IMR-90 (cell line): ENCODE data around the gene ZNF341. TPM values are rescaled to one million over a fixed set of nuclear protein-coding genes. Genes with fewer than 3 reads are reported as not detected.

Experiments used
- ATAC-seq: fragments of 200-7000 bp; cut with Tn5 transposase; 2 replicates; pipeline ENCODE4 v1.9.1; 2020; ENCODE audit warnings: low read depth, mild to moderate bottlenecking, moderate library complexity
- BruUV-seq: library from RNA; stranded (reverse); fragments of 400-500 nt; replicated peaks from 2 replicates; lab custom pipeline; 2021; lab: Mats Ljungman, UMichigan
- CTCF ChIA-PET: fragments of 300-600 bp; formaldehyde crosslinking; extraction: SDS; loops from one replicate; lab custom pipeline; 2021; ENCODE audit warnings: antibody characterized with exemption; lab: Yijun Ruan, JAX
- POLR2A ChIA-PET: fragments of 300-600 bp; sonication (Branson Sonifier 250); formaldehyde crosslinking; loops from one replicate; lab custom pipeline; 2022; ENCODE audit warnings: antibody characterized with exemption; ENCODE audit not compliant: unreplicated experiment; lab: Charles Lee
- DNase-seq: peaks from one replicate; pipeline ENCODE4 v3.0.0; 2013
- H2AFZ ChIP-seq: replicated peaks from 2 replicates; pipeline ENCODE3; 2013; ENCODE audit warnings: low read length, mild to moderate bottlenecking; ENCODE audit not compliant: poor library complexity
- H2AK5ac ChIP-seq: 2 replicates; pipeline ENCODE4 v1.6.1; 2013; ENCODE audit warnings: low read depth, low read length, inconsistent platforms
- H2AK9ac ChIP-seq: replicated peaks from 2 replicates; pipeline ENCODE3; 2013; ENCODE audit warnings: mild to moderate bottlenecking, low read depth, low read length, moderate library complexity; ENCODE audit not compliant: poor library complexity
- H2BK120ac ChIP-seq: 2 replicates; pipeline ENCODE4 v1.6.1; 2013; ENCODE audit warnings: low read depth, low read length, inconsistent platforms
- H2BK15ac ChIP-seq: 3 replicates; pipeline ENCODE4 v1.6.1; 2013; ENCODE audit warnings: low read depth, low read length, inconsistent platforms
- H2BK20ac ChIP-seq: 2 replicates; pipeline ENCODE4 v1.6.1; 2013; ENCODE audit warnings: low read depth, mild to moderate bottlenecking, inconsistent platforms, low read length, moderate library complexity
- H2BK5ac ChIP-seq: 2 replicates; pipeline ENCODE4 v1.6.1; 2013; ENCODE audit warnings: mild to moderate bottlenecking, low read depth, low read length, inconsistent platforms; ENCODE audit not compliant: poor library complexity, severe bottlenecking
- H3K14ac ChIP-seq: replicated peaks from 2 replicates; pipeline ENCODE4 v1.6.1; 2013; ENCODE audit warnings: low read depth, low read length, inconsistent platforms
- H3K18ac ChIP-seq: 2 replicates; pipeline ENCODE4 v1.6.1; 2013; ENCODE audit warnings: low read depth, low read length, control low read depth
- H3K23ac ChIP-seq: 2 replicates; pipeline ENCODE4 v1.6.1; 2013; ENCODE audit warnings: low read depth, low read length, inconsistent platforms
- H3K27ac ChIP-seq: 2 replicates; pipeline ENCODE4 v1.5.1; 2013; ENCODE audit warnings: mild to moderate bottlenecking, control low read depth, low read length; ENCODE audit not compliant: insufficient read depth
- H3K27me3 ChIP-seq: 2 replicates; pipeline ENCODE4 v1.6.1; 2013; ENCODE audit warnings: low read length; ENCODE audit not compliant: control insufficient read depth, insufficient read depth
- H3K36me3 ChIP-seq: 2 replicates; pipeline ENCODE4 v1.6.1; 2013; ENCODE audit warnings: low read length, mixed read lengths; ENCODE audit not compliant: control insufficient read depth, insufficient read depth
- H3K4ac ChIP-seq: 2 replicates; pipeline ENCODE4 v1.6.1; 2013; ENCODE audit warnings: low read depth, low read length, inconsistent platforms
- H3K4me1 ChIP-seq: 2 replicates; pipeline ENCODE4 v1.6.1; 2013; ENCODE audit warnings: low read length, mixed read lengths; ENCODE audit not compliant: control insufficient read depth, insufficient read depth
- H3K4me2 ChIP-seq: 2 replicates; pipeline ENCODE4 v1.6.1; 2013; ENCODE audit warnings: low read depth, mild to moderate bottlenecking, control low read depth, low read length, moderate library complexity
- H3K4me3 ChIP-seq: 2 replicates; pipeline ENCODE4 v1.5.1; 2013; ENCODE audit warnings: low read depth, mild to moderate bottlenecking, control low read depth, low read length, moderate library complexity; ENCODE audit not compliant: insufficient read depth
- H3K56ac ChIP-seq: 2 replicates; pipeline ENCODE4 v1.6.1; 2013; ENCODE audit warnings: low read length, inconsistent platforms; ENCODE audit not compliant: insufficient read depth; ENCODE audit errors: extremely low read depth
- H3K79me1 ChIP-seq, 2 experiments: 2 replicates each; pipeline ENCODE4 v1.6.1; 2013; ENCODE audit warnings: low read length in 2 of 2, inconsistent platforms in 1 of 2, low read depth in 1 of 2
- H3K9ac ChIP-seq: 2 replicates; pipeline ENCODE4 v1.6.1; 2013; ENCODE audit warnings: low read depth, low read length, control low read depth
- H3K9me1 ChIP-seq: 2 replicates; pipeline ENCODE4 v1.6.1; 2013; ENCODE audit warnings: low read length, inconsistent platforms; ENCODE audit not compliant: insufficient read depth
- H3K9me3 ChIP-seq: 2 replicates; pipeline ENCODE4 v1.6.1; 2013; ENCODE audit warnings: low read length; ENCODE audit not compliant: control insufficient read depth, insufficient read depth
- H4K20me1 ChIP-seq: 2 replicates; pipeline ENCODE4 v1.6.1; 2013; ENCODE audit warnings: low read length, inconsistent platforms; ENCODE audit not compliant: insufficient read depth
- H4K5ac ChIP-seq: 2 replicates; pipeline ENCODE4 v1.6.1; 2013; ENCODE audit warnings: mild to moderate bottlenecking, low read depth, low read length, control low read depth
- H4K8ac ChIP-seq, 2 experiments: 2 replicates each; pipeline ENCODE4 v1.6.1; 2013; ENCODE audit warnings: low read depth in 2 of 2, low read length in 2 of 2, control low read depth in 1 of 2, inconsistent platforms in 1 of 2
- H4K91ac ChIP-seq: 2 replicates; pipeline ENCODE4 v1.6.1; 2013; ENCODE audit warnings: low read depth, low read length, inconsistent platforms; ENCODE audit not compliant: insufficient read depth
- MAFK ChIP-seq: IDR thresholded peaks from 2 replicates; pipeline ENCODE4 v1.6.1; 2012; ENCODE audit warnings: low read depth, low read length, improper control_type of control experiment
- WGBS, 2 experiments: methylation state at CpG; one replicate each; pipeline versions ENCODE4 v1.1.5 to v1.1.7; 2013; ENCODE audit warnings: missing lambda C conversion rate in 2 of 2; ENCODE audit not compliant: insufficient read length in 1 of 2; ENCODE audit errors: extremely low coverage in 2 of 2; 5-methylcytosine and 5-hydroxymethylcytosine counted together
- dilution Hi-C: fragments of 300-500 bp; cut with HindIII; formaldehyde crosslinking; loops from one replicate; pipeline ENCODE4 v1.14.3; 2018; ENCODE audit warnings: low sequenced_read_pairs; ENCODE audit not compliant: unreplicated experiment
- in situ Hi-C: fragments of 300-500 bp; cut with MboI; formaldehyde crosslinking; loops from 3 replicates; pipeline ENCODE4 v1.14.3; 2019; ENCODE audit warnings: low sequenced_read_pairs, inconsistent platforms, mixed read lengths
- intact Hi-C: fragments of 100-400 bp; cut with micrococcal nuclease; formaldehyde crosslinking; loops from 2 replicates; pipeline ENCODE4 v1.10.0; 2022
- polyA plus RNA-seq, 3 experiments: library from polyadenylated mRNA; depleted of rRNA; stranded (reverse); fragments of >200 nt; gene quantifications; 2 replicates each; pipeline ENCODE4 v1.2.3, GENCODE V29; 2012; ENCODE audit warnings: low replicate concordance in 1 of 3
- total RNA-seq: library from RNA; depleted of rRNA; stranded (reverse); fragments of >200 nt; gene quantifications from 2 replicates; pipeline ENCODE4 v1.2.3, GENCODE V29; 2012
- TF ChIP-seq, protein P1 (sequence below): fragments of 150-350 bp; IDR thresholded peaks from 2 replicates; pipeline ENCODE4 v1.6.1; 2016; ENCODE audit warnings: low read depth, mild to moderate bottlenecking, low read length, moderate library complexity, borderline replicate concordance

The ZNF341 gene
- total and polyA plus RNA-seq, 2 of the 4 experiments (the other 2 are of a cell fraction) = 1.1 to 3.4 TPM

DNA sequence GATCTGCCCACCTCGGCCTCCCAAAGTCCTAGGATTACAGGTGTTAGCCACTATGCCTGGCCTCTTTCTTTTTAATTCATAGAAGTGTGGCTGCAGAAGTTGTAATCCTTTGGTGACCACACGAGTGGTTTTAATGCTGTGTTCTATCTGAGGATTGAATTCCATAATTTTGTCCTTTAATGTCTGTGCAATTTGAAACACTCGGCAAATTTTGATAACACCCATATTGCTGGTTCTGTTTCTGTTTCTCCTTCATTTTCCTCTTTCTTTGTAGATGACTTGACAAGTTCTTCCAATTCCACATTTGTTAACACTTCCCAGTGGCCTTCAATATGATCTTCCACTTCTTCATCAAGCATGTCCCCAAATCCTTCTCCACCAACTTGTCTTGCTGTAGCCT lies 76.6 kb downstream of the ZNF341 start:
- CTCF ChIA-PET = no interaction called here
- Histone ChIP-seq H4K5ac (no peak overlapping the region), H3K4me2 (no peak overlapping the region), H3K23ac (no peak overlapping the region), H3K9me1 (peaks cover 15% of the 10 kb centered on the region), H2AK9ac (no peak overlapping the region), H3K79me1 (peaks cover 5 to 18% of the 10 kb centered on the region in 2 experiments), H3K56ac (no peak overlapping the region), H2AK5ac (no peak overlapping the region), H2AFZ (no peak overlapping the region), H3K36me3 (no peaks in the 10 kb centered on the region), H3K4ac (no peak overlapping the region), H3K4me3 (no peak overlapping the region), H3K14ac (no peak overlapping the region), H3K9me3 (no peaks in the 10 kb centered on the region), H3K18ac (no peak overlapping the region), H2BK20ac (no peak overlapping the region), H3K27ac (no peak overlapping the region), H2BK15ac (no peak overlapping the region), H4K20me1 (peaks cover 15% of the 10 kb centered on the region), H2BK5ac (no peak overlapping the region), H3K4me1 (peaks cover 10% of the 10 kb centered on the region), H2BK120ac (no peak overlapping the region), H3K27me3 (no peaks in the 10 kb centered on the region), H4K8ac (no peak overlapping the region), H3K9ac (no peak overlapping the region), H4K91ac (no peak overlapping the region)
- TF ChIP-seq MAFK = 0 out of 2 replicates have a peak, but pooled peaks have one; percentile 10
- TF ChIP-seq, protein P1, sequence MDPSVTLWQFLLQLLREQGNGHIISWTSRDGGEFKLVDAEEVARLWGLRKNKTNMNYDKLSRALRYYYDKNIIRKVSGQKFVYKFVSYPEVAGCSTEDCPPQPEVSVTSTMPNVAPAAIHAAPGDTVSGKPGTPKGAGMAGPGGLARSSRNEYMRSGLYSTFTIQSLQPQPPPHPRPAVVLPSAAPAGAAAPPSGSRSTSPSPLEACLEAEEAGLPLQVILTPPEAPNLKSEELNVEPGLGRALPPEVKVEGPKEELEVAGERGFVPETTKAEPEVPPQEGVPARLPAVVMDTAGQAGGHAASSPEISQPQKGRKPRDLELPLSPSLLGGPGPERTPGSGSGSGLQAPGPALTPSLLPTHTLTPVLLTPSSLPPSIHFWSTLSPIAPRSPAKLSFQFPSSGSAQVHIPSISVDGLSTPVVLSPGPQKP = no peak
- WGBS, 2 experiments = no CpG with 5 or more reads among the region's 3 CpGs
- POLR2A ChIA-PET = no interaction called here
- in situ Hi-C loops = no loop called here
- BruUV-seq = no TSS peak
- ATAC-seq = no peak
- DNase-seq = no peak
- dilution Hi-C loops = no loop called here
- intact Hi-C loops = no loop called here
